HepG2 (cell line): ENCODE measurements around the gene RPL32. TPM values are rescaled to one million over a fixed set of nuclear protein-coding genes. Genes with fewer than 3 reads are reported as not detected.

ENCODE experiments used
- CERS6 ChIP-seq: sonication (generic); formaldehyde crosslinking; IDR thresholded peaks from 2 replicates; pipeline ENCODE4 v1.5.0; 2020; ENCODE audit warnings: missing genetic modification reagents
- DMAP1 ChIP-seq: IDR thresholded peaks from 2 replicates; pipeline ENCODE4 v1.6.1; 2016
- HNF4G ChIP-seq, 2 experiments: sonication (generic) in 1 of 2; formaldehyde crosslinking in 1 of 2; IDR thresholded peaks; 2 replicates each; pipeline versions ENCODE4 v1.4.0 to v1.6.1; 2011 to 2020; ENCODE audit warnings: borderline replicate concordance in 2 of 2, low read depth in 2 of 2, mild to moderate bottlenecking in 2 of 2, low read length in 1 of 2, missing genetic modification reagents in 1 of 2, moderate library complexity in 1 of 2
- HNRNPL ChIP-seq: fragments of 200-400 bp; formaldehyde crosslinking; IDR thresholded peaks from 2 replicates; pipeline ENCODE4 v1.6.1; 2017; ENCODE audit warnings: mild to moderate bottlenecking, low read depth, low read length
- MTF1 ChIP-seq: sonication (generic); formaldehyde crosslinking; IDR thresholded peaks from 2 replicates; pipeline ENCODE4 v1.5.0; 2020; ENCODE audit warnings: missing genetic modification reagents
- NFE2 ChIP-seq: sonication (generic); formaldehyde crosslinking; IDR thresholded peaks from 2 replicates; pipeline ENCODE4 v1.4.0; 2020; ENCODE audit warnings: missing genetic modification reagents
- NFKBIZ ChIP-seq: IDR thresholded peaks from 2 replicates; pipeline ENCODE4 v1.6.1; 2018; ENCODE audit warnings: missing genetic modification reagents, missing compliant biosample characterization
- PHF8 ChIP-seq: sonication (generic); formaldehyde crosslinking; IDR thresholded peaks from 2 replicates; pipeline ENCODE4 v1.5.0; 2020; ENCODE audit warnings: missing genetic modification reagents
- SKI ChIP-seq: fragments of 450-650 bp; IDR thresholded peaks from one replicate; pipeline ENCODE4 v1.6.1; 2018; ENCODE audit warnings: mild to moderate bottlenecking; ENCODE audit not compliant: partially characterized antibody
- YEATS4 ChIP-seq: sonication (generic); formaldehyde crosslinking; IDR thresholded peaks from 2 replicates; pipeline ENCODE4 v1.4.0; 2020; ENCODE audit warnings: missing genetic modification reagents, borderline replicate concordance
- ZBTB33 ChIP-seq: sonication (generic); formaldehyde crosslinking; IDR thresholded peaks from 2 replicates; pipeline ENCODE4 v1.4.0; 2020; ENCODE audit warnings: missing genetic modification reagents
- ZMAT3 ChIP-seq: sonication (generic); formaldehyde crosslinking; conservative IDR thresholded peaks from 2 replicates; pipeline ENCODE4 v1.7.0; 2021; ENCODE audit warnings: missing genetic modification reagents
- ZNF10 ChIP-seq: sonication (generic); formaldehyde crosslinking; IDR thresholded peaks from 2 replicates; pipeline ENCODE4 v1.4.0; 2020; ENCODE audit warnings: mild to moderate bottlenecking, low read depth, missing genetic modification reagents, borderline replicate concordance
- ZNF33A ChIP-seq: sonication (generic); formaldehyde crosslinking; IDR thresholded peaks from 2 replicates; pipeline ENCODE4 v1.5.1; 2020; ENCODE audit warnings: missing genetic modification reagents, mild to moderate bottlenecking, moderate library complexity, borderline replicate concordance
- ZSCAN12 ChIP-seq: sonication (generic); formaldehyde crosslinking; IDR thresholded peaks from 2 replicates; pipeline ENCODE4 v1.9.0; 2021; ENCODE audit warnings: mild to moderate bottlenecking, missing genetic modification reagents
- polyA plus RNA-seq, 8 experiments: library from polyadenylated mRNA; depleted of rRNA in 3 of 8; stranded (reverse) in 7 of 8; unstranded in 1 of 8; fragments of >200 nt; fragmentation: Illumina TruSeq in 4 of 8; extraction: Trizol in 4 of 8; gene quantifications; 2 replicates each; pipeline versions ENCODE4 v1.2.1 to v1.2.3, GENCODE V29; 2011 to 2016; ENCODE audit warnings: low read depth in 4 of 8, missing spikeins in 1 of 8, mixed read lengths in 1 of 8; ENCODE audit not compliant: insufficient read depth in 1 of 8
- total RNA-seq, 5 experiments: library from RNA; depleted of rRNA; stranded (reverse); fragments of >200 nt; fragmentation: Illumina TruSeq; extraction: Trizol; gene quantifications; 2 replicates each; pipeline ENCODE4 v1.2.3, GENCODE V29; 2016; ENCODE audit warnings: low read depth in 1 of 5
- TF ChIP-seq, protein P1 (sequence below): sonication (generic); formaldehyde crosslinking; IDR thresholded peaks from 2 replicates; pipeline ENCODE4 v1.5.1; 2020; ENCODE audit warnings: missing genetic modification reagents, mild to moderate bottlenecking, borderline replicate concordance
- TF ChIP-seq, protein P2 (sequence below), 2 experiments: sonication (generic) in 1 of 2; formaldehyde crosslinking in 1 of 2; IDR thresholded peaks; 2 replicates each; pipeline versions ENCODE4 v1.6.1 to v1.9.0; 2014 to 2022; ENCODE audit warnings: antibody characterized with exemption in 1 of 2, borderline replicate concordance in 1 of 2, inconsistent platforms in 1 of 2, low read depth in 1 of 2, missing genetic modification reagents in 1 of 2

Gene RPL32
- total and polyA plus RNA-seq, 2 of the 13 experiments (the other 11 are each of a cell fraction or from before 2014, with no cell fraction given): 1,781 to 2,401 TPM

GRCh38 chr3:12810013-12810780 is 31.2 kb downstream of the RPL32 start (continued):
- TF ChIP-seq ZBTB33 (CRISPR knock-in tag) (no peak), HNRNPL (peak; percentile 99), CERS6 (CRISPR knock-in tag) (no peak), ZMAT3 (CRISPR knock-in tag) (0 out of 2 replicates have a peak, but pooled peaks have one; percentile 36), ZNF10 (no peak), NFE2 (CRISPR knock-in tag) (no peak), PHF8 (CRISPR knock-in tag) (peak; percentile 75), SKI (peak; percentile 53), MTF1 (no peak), YEATS4 (CRISPR knock-in tag) (0 out of 2 replicates have a peak, but pooled peaks have one; percentile 31), HNF4G (IDR thresholded peaks at IDR 0.05; ENCODE audit: borderline replicate concordance, low read depth, low read length) (no peak), HNF4G (CRISPR knock-in tag; IDR thresholded peaks at IDR 0.05; ENCODE audit: borderline replicate concordance, low read depth) (no peak), DMAP1 (CRISPR knock-in tag) (0 out of 2 replicates have a peak, but pooled peaks have one; percentile 51), ZSCAN12 (CRISPR knock-in tag) (no peak), ZNF33A (CRISPR knock-in tag) (no peak), NFKBIZ (CRISPR knock-in tag) (0 out of 2 replicates have a peak, but pooled peaks have one; percentile 36)
- TF ChIP-seq, protein P1, sequence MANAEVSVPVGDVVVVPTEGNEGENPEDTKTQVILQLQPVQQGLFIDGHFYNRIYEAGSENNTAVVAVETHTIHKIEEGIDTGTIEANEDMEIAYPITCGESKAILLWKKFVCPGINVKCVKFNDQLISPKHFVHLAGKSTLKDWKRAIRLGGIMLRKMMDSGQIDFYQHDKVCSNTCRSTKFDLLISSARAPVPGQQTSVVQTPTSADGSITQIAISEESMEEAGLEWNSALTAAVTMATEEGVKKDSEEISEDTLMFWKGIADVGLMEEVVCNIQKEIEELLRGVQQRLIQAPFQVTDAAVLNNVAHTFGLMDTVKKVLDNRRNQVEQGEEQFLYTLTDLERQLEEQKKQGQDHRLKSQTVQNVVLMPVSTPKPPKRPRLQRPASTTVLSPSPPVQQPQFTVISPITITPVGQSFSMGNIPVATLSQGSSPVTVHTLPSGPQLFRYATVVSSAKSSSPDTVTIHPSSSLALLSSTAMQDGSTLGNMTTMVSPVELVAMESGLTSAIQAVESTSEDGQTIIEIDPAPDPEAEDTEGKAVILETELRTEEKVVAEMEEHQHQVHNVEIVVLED: 0 out of 2 replicates have a peak, but pooled peaks have one; percentile 27
- TF ChIP-seq, protein P2, sequence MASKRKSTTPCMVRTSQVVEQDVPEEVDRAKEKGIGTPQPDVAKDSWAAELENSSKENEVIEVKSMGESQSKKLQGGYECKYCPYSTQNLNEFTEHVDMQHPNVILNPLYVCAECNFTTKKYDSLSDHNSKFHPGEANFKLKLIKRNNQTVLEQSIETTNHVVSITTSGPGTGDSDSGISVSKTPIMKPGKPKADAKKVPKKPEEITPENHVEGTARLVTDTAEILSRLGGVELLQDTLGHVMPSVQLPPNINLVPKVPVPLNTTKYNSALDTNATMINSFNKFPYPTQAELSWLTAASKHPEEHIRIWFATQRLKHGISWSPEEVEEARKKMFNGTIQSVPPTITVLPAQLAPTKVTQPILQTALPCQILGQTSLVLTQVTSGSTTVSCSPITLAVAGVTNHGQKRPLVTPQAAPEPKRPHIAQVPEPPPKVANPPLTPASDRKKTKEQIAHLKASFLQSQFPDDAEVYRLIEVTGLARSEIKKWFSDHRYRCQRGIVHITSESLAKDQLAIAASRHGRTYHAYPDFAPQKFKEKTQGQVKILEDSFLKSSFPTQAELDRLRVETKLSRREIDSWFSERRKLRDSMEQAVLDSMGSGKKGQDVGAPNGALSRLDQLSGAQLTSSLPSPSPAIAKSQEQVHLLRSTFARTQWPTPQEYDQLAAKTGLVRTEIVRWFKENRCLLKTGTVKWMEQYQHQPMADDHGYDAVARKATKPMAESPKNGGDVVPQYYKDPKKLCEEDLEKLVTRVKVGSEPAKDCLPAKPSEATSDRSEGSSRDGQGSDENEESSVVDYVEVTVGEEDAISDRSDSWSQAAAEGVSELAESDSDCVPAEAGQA (IDR thresholded peaks at IDR 0.05; ENCODE audit: low read depth): no peak
- TF ChIP-seq, protein P2 (CRISPR knock-in tag; IDR thresholded peaks at IDR 0.05; ENCODE audit: borderline replicate concordance): no peak
